ENCODE measurements around the gene SSBP3.
"Not testable (repeated sequence)": the region's sequence is repeated elsewhere in the genome, so short reads cannot be mapped to it uniquely, and the experiment has no call there.

The SSBP3 gene

DNA sequence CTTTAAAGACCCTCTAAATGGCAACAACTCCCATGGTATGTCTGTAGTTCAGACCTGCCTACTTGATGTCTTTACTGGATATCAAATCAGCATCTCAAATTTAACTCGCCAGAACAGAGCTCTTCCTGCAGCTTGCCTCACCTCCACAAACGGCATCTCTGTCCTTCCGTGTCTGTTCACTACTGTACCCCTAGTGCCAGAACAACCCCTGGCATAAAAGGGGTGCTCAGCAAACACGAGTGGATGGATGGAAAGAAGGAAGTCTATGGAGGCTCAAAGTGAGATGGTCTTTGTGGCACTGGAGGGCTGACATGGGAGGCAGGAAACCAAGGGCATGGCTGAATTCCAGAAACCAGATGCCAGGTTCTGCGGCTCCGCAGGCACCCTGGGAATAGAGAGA, 183.5 kb downstream of the SSBP3 start:
- Histone ChIP-seq H3K9me3 (ENCODE audit: control insufficient read depth in 2 of 2, low read length in 2 of 2) (no peaks in the 10 kb centered on the region), H3K9ac (ENCODE audit: low read depth in 1 of 2, low read length in 2 of 2) (no peak overlapping the region), H3K4me3 (ENCODE audit: low read length in 2 of 2) (no peak overlapping the region), H3K27ac (ENCODE audit: low read depth in 2 of 2, low read length in 2 of 2) (no peak overlapping the region), H3K4me1 (ENCODE audit: control insufficient read depth in 2 of 2, insufficient read depth in 2 of 2, low read length in 2 of 2) (peaks cover 16 to 17% of the 10 kb centered on the region in 2 donors), H3K27me3 (ENCODE audit: control insufficient read depth in 2 of 2, insufficient read depth in 2 of 2, low read length in 2 of 2) (no peaks in the 10 kb centered on the region), H3K36me3 (ENCODE audit: control insufficient read depth in 2 of 2, insufficient read depth in 2 of 2, low read length in 2 of 2) (peaks cover 10 to 38% of the 10 kb centered on the region in 2 donors)

DNA sequence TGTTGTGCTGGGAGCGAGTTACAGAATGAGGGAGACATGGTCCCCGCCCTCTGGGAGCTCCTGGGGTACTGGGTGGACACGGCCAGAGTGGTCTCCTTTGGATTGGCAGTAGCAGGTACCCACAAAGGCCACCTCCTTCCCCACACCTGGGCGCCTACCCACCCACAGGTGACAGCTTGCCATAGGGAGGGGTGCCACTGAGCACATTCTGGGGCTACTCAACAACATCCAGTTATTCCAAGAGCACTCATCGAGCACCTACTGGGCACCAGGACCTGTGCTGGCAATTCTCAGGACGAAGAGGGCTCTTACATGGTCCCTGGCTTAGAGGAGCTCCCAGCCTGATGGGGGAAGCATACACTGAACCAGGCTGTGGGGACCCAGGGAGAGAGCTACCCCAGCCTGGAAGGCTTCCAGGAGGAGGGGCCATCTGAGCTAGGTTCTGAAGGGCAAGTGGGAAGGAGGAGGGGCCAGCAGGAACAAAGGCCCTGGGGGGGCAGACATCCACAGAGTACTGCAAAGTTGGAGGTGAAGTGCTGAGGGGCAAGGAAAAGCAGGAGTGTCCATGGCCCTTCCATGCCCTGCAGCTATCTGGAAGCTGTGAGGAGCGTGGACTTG, 184.2 kb downstream of the SSBP3 start:
- no peak overlapping the region for H3K4me3 ChIP-seq (ENCODE audit: low read length in 2 of 2)
- no peak overlapping the region for H3K9ac ChIP-seq (ENCODE audit: low read depth in 1 of 2, low read length in 2 of 2)
- peaks cover 17 to 45% of the 10 kb centered on the region in 2 donors for H3K36me3 ChIP-seq (ENCODE audit: control insufficient read depth in 2 of 2, insufficient read depth in 2 of 2, low read length in 2 of 2)
- no peaks in the 10 kb centered on the region for H3K9me3 ChIP-seq (ENCODE audit: control insufficient read depth in 2 of 2, low read length in 2 of 2)
- no peak overlapping the region for H3K27ac ChIP-seq (ENCODE audit: low read depth in 2 of 2, low read length in 2 of 2)
- no peaks in the 10 kb centered on the region for H3K27me3 ChIP-seq (ENCODE audit: control insufficient read depth in 2 of 2, insufficient read depth in 2 of 2, low read length in 2 of 2)
- H3K4me1 ChIP-seq (ENCODE audit: control insufficient read depth in 2 of 2, insufficient read depth in 2 of 2, low read length in 2 of 2) = peaks cover 16 to 17% of the 10 kb centered on the region in 2 donors

DNA sequence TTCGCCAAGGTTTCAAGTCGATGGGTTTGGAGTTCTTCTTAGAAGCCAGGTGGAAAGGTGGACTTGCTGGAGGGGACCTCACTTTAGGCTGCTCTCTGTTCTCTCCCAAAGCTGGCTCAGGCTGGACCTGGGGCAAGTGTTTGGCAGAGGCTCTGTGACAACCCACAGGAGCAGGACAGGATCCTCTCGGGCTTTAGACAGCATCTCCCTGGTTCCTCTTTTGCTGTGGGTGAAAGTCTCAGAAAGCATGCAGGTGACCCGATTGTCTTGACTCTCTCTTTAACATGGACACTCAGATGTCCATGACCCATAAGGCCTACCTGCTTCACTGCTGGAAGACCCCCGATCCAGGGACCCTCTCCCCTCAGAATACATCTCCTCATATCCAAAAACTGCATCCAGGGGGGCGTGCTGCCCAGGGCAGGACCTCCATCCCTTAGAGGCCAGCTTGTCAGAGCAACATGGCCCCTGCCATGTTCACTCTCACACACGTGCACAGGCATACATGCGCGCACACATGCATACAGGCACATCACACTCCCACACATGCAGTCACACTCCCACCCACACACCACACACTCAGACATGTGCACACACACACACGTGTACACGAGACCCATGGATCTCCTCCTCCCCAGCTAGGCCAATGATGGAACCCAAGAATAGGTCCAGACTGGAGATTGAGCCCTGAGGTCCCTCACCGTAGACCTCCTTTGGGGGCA, 184.9 kb downstream of the SSBP3 start:
- Histone ChIP-seq H3K27me3 (ENCODE audit: control insufficient read depth in 2 of 2, insufficient read depth in 2 of 2, low read length in 2 of 2) (no peaks in the 10 kb centered on the region), H3K9me3 (ENCODE audit: control insufficient read depth in 2 of 2, low read length in 2 of 2) (no peaks in the 10 kb centered on the region), H3K4me1 (ENCODE audit: control insufficient read depth in 2 of 2, insufficient read depth in 2 of 2, low read length in 2 of 2) (peaks cover 16 to 17% of the 10 kb centered on the region in 2 donors), H3K9ac (ENCODE audit: low read depth in 1 of 2, low read length in 2 of 2) (no peak overlapping the region), H3K27ac (ENCODE audit: low read depth in 2 of 2, low read length in 2 of 2) (no peak overlapping the region), H3K4me3 (ENCODE audit: low read length in 2 of 2) (no peak overlapping the region), H3K36me3 (ENCODE audit: control insufficient read depth in 2 of 2, insufficient read depth in 2 of 2, low read length in 2 of 2) (peaks cover 24 to 51% of the 10 kb centered on the region in 2 donors)

DNA sequence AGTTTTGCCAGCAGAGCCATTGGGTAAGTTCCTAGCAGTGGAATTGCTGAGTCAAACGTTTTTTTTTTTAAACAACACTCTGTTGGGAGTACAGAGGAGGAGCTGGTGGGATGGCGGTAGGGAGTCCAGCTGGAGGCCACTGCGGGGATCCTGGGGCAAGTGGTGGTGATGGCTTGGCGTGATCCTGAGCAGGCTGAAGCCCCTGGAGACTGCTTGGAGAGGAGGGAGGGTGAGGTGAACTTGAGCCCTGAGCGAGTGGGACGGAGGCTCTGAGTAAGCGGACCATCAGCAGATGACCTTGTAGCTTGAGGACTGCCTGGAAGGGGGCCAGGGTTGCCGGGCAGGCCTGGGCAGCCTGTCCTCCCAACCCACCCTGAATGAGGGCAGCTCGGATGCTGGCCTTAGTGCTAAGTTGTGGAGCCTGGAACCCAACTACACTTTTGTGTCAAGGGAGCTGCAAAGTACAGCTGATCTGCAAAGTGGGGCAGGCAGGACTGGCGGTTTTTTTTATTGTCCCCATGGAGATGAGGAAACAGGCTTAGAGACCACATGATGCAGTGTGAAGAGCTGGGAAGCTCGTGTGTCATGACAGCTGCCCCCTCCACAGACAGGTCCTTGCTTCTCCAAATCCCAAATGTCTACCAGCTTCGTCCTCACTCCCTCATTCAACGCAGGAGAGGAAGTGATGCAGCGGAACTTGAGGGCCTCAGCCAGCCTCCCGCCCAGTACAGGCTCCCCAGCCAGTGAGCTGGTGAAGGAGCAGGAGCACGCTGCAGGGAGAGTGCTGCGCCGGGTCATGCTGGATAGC, 186.0 kb downstream of the SSBP3 start:
- no peaks in the 10 kb centered on the region for H3K27me3 ChIP-seq (ENCODE audit: control insufficient read depth in 2 of 2, insufficient read depth in 2 of 2, low read length in 2 of 2)
- peaks cover 16 to 17% of the 10 kb centered on the region in 2 donors for H3K4me1 ChIP-seq (ENCODE audit: control insufficient read depth in 2 of 2, insufficient read depth in 2 of 2, low read length in 2 of 2)
- peak overlapping the region; percentile 25 to 71 for H3K27ac ChIP-seq (ENCODE audit: low read depth in 2 of 2, low read length in 2 of 2)
- H3K9ac ChIP-seq (ENCODE audit: low read depth in 1 of 2, low read length in 2 of 2) = no peak overlapping the region
- peaks cover 32 to 52% of the 10 kb centered on the region in 2 donors for H3K36me3 ChIP-seq (ENCODE audit: control insufficient read depth in 2 of 2, insufficient read depth in 2 of 2, low read length in 2 of 2)
- H3K9me3 ChIP-seq (ENCODE audit: control insufficient read depth in 2 of 2, low read length in 2 of 2) = no peaks in the 10 kb centered on the region
- H3K4me3 ChIP-seq (ENCODE audit: low read length in 2 of 2) = no peak overlapping the region

DNA sequence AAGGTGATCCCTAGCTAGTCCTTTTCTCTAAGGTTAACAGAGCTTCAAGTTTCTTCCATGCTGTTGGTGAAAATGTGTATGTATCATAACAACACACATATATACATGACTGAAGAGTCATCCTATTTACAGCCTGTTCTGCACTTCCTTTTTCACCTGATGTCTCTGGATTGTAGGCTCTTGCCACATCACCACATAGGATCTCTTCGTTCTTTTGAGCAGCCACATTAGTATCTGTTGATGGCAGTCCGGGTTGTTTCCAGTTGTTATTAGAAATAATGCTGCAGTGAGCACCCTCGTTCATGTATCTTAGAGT, 186.5 kb downstream of the SSBP3 start:
- Histone ChIP-seq H3K9me3 (ENCODE audit: control insufficient read depth in 2 of 2, low read length in 2 of 2) (no peaks in the 10 kb centered on the region), H3K36me3 (ENCODE audit: control insufficient read depth in 2 of 2, insufficient read depth in 2 of 2, low read length in 2 of 2) (peaks cover 34 to 57% of the 10 kb centered on the region in 2 donors), H3K27me3 (ENCODE audit: control insufficient read depth in 2 of 2, insufficient read depth in 2 of 2, low read length in 2 of 2) (no peaks in the 10 kb centered on the region), H3K27ac (ENCODE audit: low read depth in 2 of 2, low read length in 2 of 2) (peak overlapping the region; percentile 25 to 71), H3K4me1 (ENCODE audit: control insufficient read depth in 2 of 2, insufficient read depth in 2 of 2, low read length in 2 of 2) (peaks cover 16 to 17% of the 10 kb centered on the region in 2 donors), H3K9ac (ENCODE audit: low read depth in 1 of 2, low read length in 2 of 2) (peak overlapping the region in 1 of 2 donors; percentile 3), H3K4me3 (ENCODE audit: low read length in 2 of 2) (no peak overlapping the region)

DNA sequence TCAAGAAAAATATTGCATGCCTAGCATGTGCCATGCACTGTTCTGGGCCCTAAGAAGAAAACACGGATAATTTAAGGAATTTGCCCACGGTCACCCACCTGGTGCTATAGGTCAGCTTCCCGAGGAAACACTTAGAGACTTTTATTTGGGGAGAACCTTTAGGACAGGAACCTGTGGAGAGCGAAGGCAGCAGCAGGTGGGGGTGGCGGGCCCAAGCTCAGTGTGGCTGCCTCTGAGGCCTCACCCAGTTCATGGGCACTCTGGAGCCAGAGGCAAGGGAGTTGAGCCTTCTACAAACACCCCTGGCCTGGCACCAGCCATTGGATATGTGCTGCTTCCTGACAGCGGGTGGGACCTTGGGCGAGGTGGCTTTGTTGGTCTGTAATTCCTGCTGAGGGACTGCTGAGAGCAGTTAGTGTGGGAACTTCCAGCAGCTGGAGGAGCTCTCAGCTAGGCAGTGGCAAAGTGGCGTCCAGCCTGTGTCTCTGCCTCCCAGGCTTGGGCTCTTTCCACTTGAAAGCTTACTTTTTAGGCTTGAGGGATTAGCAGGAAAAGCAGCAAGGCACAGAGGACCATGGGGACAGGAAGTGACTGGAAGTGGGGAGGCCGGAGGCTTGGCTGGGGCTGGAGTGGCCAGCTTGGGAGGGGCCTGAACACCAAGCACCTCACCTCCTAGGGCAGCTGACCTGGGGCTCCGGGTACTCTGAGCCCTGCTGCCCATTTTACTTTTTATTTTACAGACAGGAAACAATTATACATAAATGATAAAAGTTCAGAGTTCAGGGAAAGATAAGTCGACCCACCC, 187.1 kb downstream of the SSBP3 start:
- Histone ChIP-seq H3K27ac (ENCODE audit: low read depth in 2 of 2, low read length in 2 of 2) (peak overlapping the region; percentile 69 to 71), H3K36me3 (ENCODE audit: control insufficient read depth in 2 of 2, insufficient read depth in 2 of 2, low read length in 2 of 2) (peaks cover 39 to 57% of the 10 kb centered on the region in 2 donors), H3K4me1 (ENCODE audit: control insufficient read depth in 2 of 2, insufficient read depth in 2 of 2, low read length in 2 of 2) (peaks cover 16 to 17% of the 10 kb centered on the region in 2 donors), H3K9ac (ENCODE audit: low read depth in 1 of 2, low read length in 2 of 2) (peak overlapping the region in 1 of 2 donors; percentile 3), H3K27me3 (ENCODE audit: control insufficient read depth in 2 of 2, insufficient read depth in 2 of 2, low read length in 2 of 2) (no peaks in the 10 kb centered on the region), H3K9me3 (ENCODE audit: control insufficient read depth in 2 of 2, low read length in 2 of 2) (no peaks in the 10 kb centered on the region), H3K4me3 (ENCODE audit: low read length in 2 of 2) (no peak overlapping the region)

DNA sequence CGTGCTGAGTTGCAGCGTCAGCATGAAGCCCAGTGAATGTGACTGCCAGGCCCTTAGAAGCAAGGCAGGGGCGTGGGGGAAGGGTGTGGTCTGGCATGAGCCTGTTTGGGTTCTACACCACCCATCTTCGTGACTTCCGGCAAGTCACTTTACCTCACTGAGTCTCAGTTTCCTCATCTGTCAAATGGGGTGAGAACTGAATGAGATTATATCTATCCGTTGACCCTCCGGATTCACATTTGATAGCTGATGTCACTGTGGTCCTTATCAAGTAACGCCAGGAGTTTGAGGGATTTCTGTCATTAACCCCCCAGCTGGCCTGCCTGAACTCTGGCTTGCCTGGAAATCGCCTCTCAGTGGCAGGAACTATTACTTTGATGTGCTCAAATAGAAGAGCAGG, 190.7 kb downstream of the SSBP3 start:
- H3K27ac ChIP-seq (ENCODE audit: low read depth in 2 of 2, low read length in 2 of 2) = no peak overlapping the region
- no peaks in the 10 kb centered on the region for H3K9me3 ChIP-seq (ENCODE audit: control insufficient read depth in 2 of 2, low read length in 2 of 2)
- no peak overlapping the region for H3K9ac ChIP-seq (ENCODE audit: low read depth in 1 of 2, low read length in 2 of 2)
- H3K27me3 ChIP-seq (ENCODE audit: control insufficient read depth in 2 of 2, insufficient read depth in 2 of 2, low read length in 2 of 2) = no peaks in the 10 kb centered on the region
- H3K4me1 ChIP-seq (ENCODE audit: control insufficient read depth in 2 of 2, insufficient read depth in 2 of 2, low read length in 2 of 2) = peaks cover 16 to 17% of the 10 kb centered on the region in 2 donors
- H3K4me3 ChIP-seq (ENCODE audit: low read length in 2 of 2) = no peak overlapping the region
- peaks cover 60 to 83% of the 10 kb centered on the region in 2 donors for H3K36me3 ChIP-seq (ENCODE audit: control insufficient read depth in 2 of 2, insufficient read depth in 2 of 2, low read length in 2 of 2)

DNA sequence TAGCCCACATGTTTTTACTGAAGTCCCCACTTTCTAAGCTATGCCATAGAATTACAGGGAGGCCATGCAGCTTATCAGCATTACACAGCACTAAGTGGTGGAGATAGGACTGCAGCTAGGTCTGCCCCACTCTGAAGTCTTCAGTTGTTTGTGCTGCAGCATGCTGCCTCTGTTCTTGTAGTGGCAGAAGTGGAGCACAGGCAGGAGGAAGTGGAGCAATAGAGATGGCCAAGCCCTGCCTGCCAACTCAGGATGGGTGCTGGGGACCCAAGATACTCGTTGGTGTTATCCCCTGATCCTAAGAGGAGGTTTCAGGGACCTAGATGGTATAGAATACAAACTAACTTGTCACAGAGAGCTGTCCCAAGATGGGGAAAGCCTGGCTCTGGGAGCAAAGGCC, 193.3 kb downstream of the SSBP3 start:
- no peak overlapping the region for H3K9ac ChIP-seq (ENCODE audit: low read depth in 1 of 2, low read length in 2 of 2)
- peaks cover 69 to 86% of the 10 kb centered on the region in 2 donors for H3K36me3 ChIP-seq (ENCODE audit: control insufficient read depth in 2 of 2, insufficient read depth in 2 of 2, low read length in 2 of 2)
- no peaks in the 10 kb centered on the region for H3K9me3 ChIP-seq (ENCODE audit: control insufficient read depth in 2 of 2, low read length in 2 of 2)
- H3K4me1 ChIP-seq (ENCODE audit: control insufficient read depth in 2 of 2, insufficient read depth in 2 of 2, low read length in 2 of 2) = no peaks in the 10 kb centered on the region
- H3K4me3 ChIP-seq (ENCODE audit: low read length in 2 of 2) = no peak overlapping the region
- H3K27ac ChIP-seq (ENCODE audit: low read depth in 2 of 2, low read length in 2 of 2) = no peak overlapping the region
- no peaks in the 10 kb centered on the region for H3K27me3 ChIP-seq (ENCODE audit: control insufficient read depth in 2 of 2, insufficient read depth in 2 of 2, low read length in 2 of 2)

DNA sequence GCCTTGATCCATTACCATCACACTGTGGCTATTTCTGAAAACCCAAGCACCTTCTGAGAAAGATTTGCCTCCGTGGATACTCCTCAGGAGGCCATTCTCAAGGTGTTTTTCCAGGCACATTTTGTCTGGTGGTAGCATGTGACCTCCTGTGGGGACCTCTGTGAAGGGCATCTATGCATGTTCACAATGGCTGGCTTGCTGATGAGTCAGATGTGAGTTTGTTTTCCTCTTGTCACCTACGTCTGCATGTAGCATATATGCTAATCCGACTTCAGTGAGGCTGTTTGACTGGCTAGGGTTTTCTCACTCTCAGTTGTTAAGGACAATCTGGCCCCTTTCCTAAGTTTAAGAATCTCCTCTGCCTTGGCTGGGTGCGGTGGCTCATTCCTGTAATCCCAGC, 198.3 kb downstream of the SSBP3 start:
- H3K4me1 ChIP-seq (ENCODE audit: control insufficient read depth in 2 of 2, insufficient read depth in 2 of 2, low read length in 2 of 2); H3K9me3 ChIP-seq (ENCODE audit: control insufficient read depth in 2 of 2, low read length in 2 of 2); H3K4me3 ChIP-seq (ENCODE audit: low read length in 2 of 2); H3K27me3 ChIP-seq (ENCODE audit: control insufficient read depth in 2 of 2, insufficient read depth in 2 of 2, low read length in 2 of 2); H3K27ac ChIP-seq (ENCODE audit: low read depth in 2 of 2, low read length in 2 of 2); H3K9ac ChIP-seq (ENCODE audit: low read depth in 1 of 2, low read length in 2 of 2): not testable (repeated sequence)
- H3K36me3 ChIP-seq (ENCODE audit: control insufficient read depth in 2 of 2, insufficient read depth in 2 of 2, low read length in 2 of 2) = peaks cover 49 to 64% of the 10 kb centered on the region in 2 donors
